ENCODE results near the gene PRSS38. TPM values are rescaled to one million over a fixed set of nuclear protein-coding genes. Genes with fewer than 3 reads are reported as not detected.

The PRSS38 gene
- total and polyA plus RNA-seq, 2 experiments from 2014 or later = not detected

GRCh38 chr1:227793948-227794816 is 21.3 kb upstream of the PRSS38 start:
- H3K4me1 ChIP-seq (ENCODE audit: insufficient read depth) = peaks cover 17% of the 10 kb centered on the region
- H2AFZ ChIP-seq = peak overlapping the region; percentile 23
- H3K4me3 ChIP-seq = peak overlapping the region; percentile 51
- H3K9me3 ChIP-seq (ENCODE audit: low read depth) = no peaks in the 10 kb centered on the region
- 0 to 3% methylated on average over 8 to 12 of the region's 12 CpGs for WGBS, 2 experiments (ENCODE audit: low coverage in 1 of 2, low lambda C conversion rate in 2 of 2, missing lambda C conversion rate in 2 of 2)
- H3F3A ChIP-seq (ENCODE audit: insufficient read depth) = 0 out of 2 replicates have a peak, but pooled peaks cover 4% of the 10 kb centered on the region
- H3K27ac ChIP-seq = peak overlapping the region; percentile 77
- no peaks in the 10 kb centered on the region for H3K27me3 ChIP-seq (replicated peaks; ENCODE audit: insufficient read depth)
- in situ Hi-C loops (cut with MboI) = no loop called here
- no peaks in the 10 kb centered on the region for H4K20me1 ChIP-seq (ENCODE audit: insufficient read depth)
- peak; percentile 95 for DNase-seq
- H3K9ac ChIP-seq = peak overlapping the region; percentile 64
- H3K79me2 ChIP-seq (ENCODE audit: insufficient read depth) = no peaks in the 10 kb centered on the region
- H3K9me2 ChIP-seq (ENCODE audit: insufficient read depth) = no peaks in the 10 kb centered on the region
- peak overlapping the region; percentile 71 for H3K4me2 ChIP-seq (ENCODE audit: unreplicated experiment)
- no peak for TF ChIP-seq EZH2 (IDR thresholded peaks at IDR 0.05; ENCODE audit: insufficient read depth, poor library complexity, severe bottlenecking)
- TF ChIP-seq EZH2phosphoT487 (IDR thresholded peaks at IDR 0.05; ENCODE audit: insufficient read depth, low read depth) = no peak
- no peaks in the 10 kb centered on the region for H3K36me3 ChIP-seq (ENCODE audit: low read depth)

DNA sequence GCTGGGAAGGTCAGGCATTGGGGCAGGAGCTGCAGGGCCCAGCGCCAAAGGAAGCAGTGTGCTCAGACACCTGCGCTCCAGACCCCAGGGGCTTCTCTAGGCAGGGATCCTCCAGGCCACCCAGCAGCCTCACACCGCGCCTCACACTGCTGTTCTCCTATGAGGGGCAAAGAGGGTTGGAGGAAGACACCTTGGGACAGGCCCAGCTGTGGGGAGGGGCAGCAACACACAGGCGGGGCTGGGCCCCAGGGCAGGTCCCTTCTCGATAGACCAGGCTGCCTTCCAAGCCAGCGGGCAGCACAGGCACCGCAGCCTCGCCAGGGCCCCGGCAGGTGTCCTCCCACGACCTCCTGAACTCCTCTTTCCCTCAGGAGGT is 20.7 kb upstream of the PRSS38 start:
- peak overlapping the region; percentile 49; the same call in 1 of the 2 replicates for H3K9ac ChIP-seq
- H3K4me1 ChIP-seq (ENCODE audit: insufficient read depth) = peaks cover 17% of the 10 kb centered on the region
- H2AFZ ChIP-seq = peak overlapping the region; percentile 23; the same call in 1 of the 2 replicates
- WGBS, 2 experiments (ENCODE audit: low coverage in 1 of 2, low lambda C conversion rate in 2 of 2, missing lambda C conversion rate in 2 of 2) = 42 to 50% methylated on average over 2 to 11 of the region's 11 CpGs
- TF ChIP-seq EZH2 (IDR thresholded peaks at IDR 0.05; ENCODE audit: insufficient read depth, poor library complexity, severe bottlenecking) (no peak), EZH2phosphoT487 (IDR thresholded peaks at IDR 0.05; ENCODE audit: insufficient read depth, low read depth) (no peak)
- no peaks in the 10 kb centered on the region for H3K9me2 ChIP-seq (ENCODE audit: insufficient read depth)
- 0 out of 2 replicates have a peak, but pooled peaks cover 4% of the 10 kb centered on the region for H3F3A ChIP-seq (ENCODE audit: insufficient read depth)
- H3K36me3 ChIP-seq (ENCODE audit: low read depth) = no peaks in the 10 kb centered on the region
- in situ Hi-C loops (cut with MboI) = no loop called here
- peak; percentile 28 for DNase-seq
- H3K79me2 ChIP-seq (ENCODE audit: insufficient read depth) = no peaks in the 10 kb centered on the region
- H4K20me1 ChIP-seq (ENCODE audit: insufficient read depth) = no peaks in the 10 kb centered on the region
- H3K27ac ChIP-seq = peak overlapping the region; percentile 77
- H3K4me3 ChIP-seq = peak overlapping the region; percentile 51; the same call in 1 of the 2 replicates
- H3K4me2 ChIP-seq (ENCODE audit: unreplicated experiment) = peak overlapping the region; percentile 71
- no peaks in the 10 kb centered on the region for H3K27me3 ChIP-seq (replicated peaks; ENCODE audit: insufficient read depth)
- no peaks in the 10 kb centered on the region for H3K9me3 ChIP-seq (ENCODE audit: low read depth)

DNA sequence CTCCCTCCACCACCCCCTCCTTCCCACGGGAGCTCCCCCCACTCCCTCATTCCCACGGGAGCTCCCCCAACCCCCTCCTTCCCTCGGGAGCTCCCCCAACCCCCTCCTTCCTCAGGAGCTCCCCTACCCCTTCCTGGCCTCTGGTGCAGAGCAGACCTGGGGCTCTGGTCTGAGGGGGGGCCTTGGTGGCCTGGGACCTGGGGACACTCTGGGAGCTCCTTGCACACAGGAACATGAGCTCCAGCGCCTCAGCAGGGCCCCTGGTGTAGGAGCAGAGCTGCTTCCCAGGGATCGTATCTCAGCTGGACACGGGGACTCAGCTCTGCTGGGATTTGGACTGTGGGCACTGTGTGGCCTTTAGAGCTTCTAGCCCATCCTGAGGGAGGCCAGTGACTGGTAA is 19.7 kb upstream of the PRSS38 start:
- WGBS, 2 experiments (ENCODE audit: low coverage in 1 of 2, low lambda C conversion rate in 2 of 2, missing lambda C conversion rate in 2 of 2) = 70 to 84% methylated on average over 3 to 6 of the region's 6 CpGs
- 0 out of 2 replicates have a peak, but pooled peaks cover 4% of the 10 kb centered on the region for H3F3A ChIP-seq (ENCODE audit: insufficient read depth)
- H3K9me3 ChIP-seq (ENCODE audit: low read depth) = no peaks in the 10 kb centered on the region
- peaks cover 17% of the 10 kb centered on the region for H3K4me1 ChIP-seq (ENCODE audit: insufficient read depth)
- DNase-seq = no peak
- no peaks in the 10 kb centered on the region for H3K9me2 ChIP-seq (ENCODE audit: insufficient read depth)
- H3K27ac ChIP-seq = no peak overlapping the region
- H3K27me3 ChIP-seq (replicated peaks; ENCODE audit: insufficient read depth) = no peaks in the 10 kb centered on the region
- H3K9ac ChIP-seq = no peak overlapping the region
- no peaks in the 10 kb centered on the region for H3K36me3 ChIP-seq (ENCODE audit: low read depth)
- H3K4me3 ChIP-seq = no peak overlapping the region
- no peak for TF ChIP-seq EZH2 (IDR thresholded peaks at IDR 0.05; ENCODE audit: insufficient read depth, poor library complexity, severe bottlenecking)
- no peak for TF ChIP-seq EZH2phosphoT487 (IDR thresholded peaks at IDR 0.05; ENCODE audit: insufficient read depth, low read depth)
- no peak overlapping the region for H2AFZ ChIP-seq
- H3K79me2 ChIP-seq (ENCODE audit: insufficient read depth) = no peaks in the 10 kb centered on the region
- in situ Hi-C loops (cut with MboI) = no loop called here
- H3K4me2 ChIP-seq (ENCODE audit: unreplicated experiment) = no peak overlapping the region
- H4K20me1 ChIP-seq (ENCODE audit: insufficient read depth) = no peaks in the 10 kb centered on the region

GRCh38 chr1:227796359-227796915 is 19.0 kb upstream of the PRSS38 start:
- Histone ChIP-seq H3K9ac (no peak overlapping the region), H4K20me1 (ENCODE audit: insufficient read depth) (no peaks in the 10 kb centered on the region), H3K4me2 (ENCODE audit: unreplicated experiment) (no peak overlapping the region), H3K4me3 (no peak overlapping the region), H2AFZ (no peak overlapping the region), H3K27me3 (replicated peaks; ENCODE audit: insufficient read depth) (no peaks in the 10 kb centered on the region), H3K4me1 (ENCODE audit: insufficient read depth) (peaks cover 17% of the 10 kb centered on the region), H3K27ac (no peak overlapping the region), H3K36me3 (ENCODE audit: low read depth) (no peaks in the 10 kb centered on the region), H3K79me2 (ENCODE audit: insufficient read depth) (no peaks in the 10 kb centered on the region), H3F3A (ENCODE audit: insufficient read depth) (0 out of 2 replicates have a peak, but pooled peaks cover 4% of the 10 kb centered on the region), H3K9me2 (ENCODE audit: insufficient read depth) (no peaks in the 10 kb centered on the region), H3K9me3 (ENCODE audit: low read depth) (no peaks in the 10 kb centered on the region)
- in situ Hi-C loops (cut with MboI) = no loop called here
- no peak for DNase-seq
- no peak for TF ChIP-seq EZH2 (IDR thresholded peaks at IDR 0.05; ENCODE audit: insufficient read depth, poor library complexity, severe bottlenecking)
- no peak for TF ChIP-seq EZH2phosphoT487 (IDR thresholded peaks at IDR 0.05; ENCODE audit: insufficient read depth, low read depth)
- WGBS, 2 experiments (ENCODE audit: low coverage in 1 of 2, low lambda C conversion rate in 2 of 2, missing lambda C conversion rate in 2 of 2) = 79 to 85% methylated on average over 5 of the region's 5 CpGs

All from GM23248 (cell line).